ENCODE results near the gene SNRNP27. TPM values are rescaled to one million over a fixed set of nuclear protein-coding genes. Genes with fewer than 3 reads are reported as not detected.

The SNRNP27 gene
- total and polyA plus RNA-seq, 3 donors from 2014 or later = 43.8 to 78.3 (median 77.1) TPM

GRCh38 chr2:69911985-69912563, 18.3 kb downstream of the SNRNP27 start:
- intact Hi-C loops (cut with DNase I; ENCODE audit: low total_unique reads) = loop anchor here (5.0 to 10.0 kb wide), 2 partner anchors 173 to 230 kb away; partner anchors contain the start of gene PCBP1
- peak; percentile 54 to 59 (median 57) for TF ChIP-seq CTCF (IDR thresholded peaks at IDR 0.05)
- no peak for TF ChIP-seq POLR2A (IDR thresholded peaks at IDR 0.05)
- DNase-seq = no peak
- Histone ChIP-seq H3K36me3 (ENCODE audit: low read depth, missing control alignments) (no peaks in the 10 kb centered on the region), H3K27ac (peak overlapping the region; percentile 14 to 21), H3K9me3 (no peaks in the 10 kb centered on the region), H3K4me3 (no peak overlapping the region), H3K27me3 (no peaks in the 10 kb centered on the region), H3K4me1 (peaks cover 8% of the 10 kb centered on the region)
- 24 to 27% methylated on average over 2 of the region's 2 CpGs for WGBS, 2 donors

GRCh38 chr2:69914164-69914949, 20.6 kb downstream of the SNRNP27 start:
- TF ChIP-seq CTCF (IDR thresholded peaks at IDR 0.05) (peak in 1 of 3 experiments; percentile 22), POLR2A (IDR thresholded peaks at IDR 0.05) (peak; percentile 96)
- Histone ChIP-seq H3K4me1 (peaks cover 8% of the 10 kb centered on the region), H3K4me3 (peak overlapping the region; percentile 62 to 90), H3K27ac (peak overlapping the region; percentile 91 to 95), H3K9me3 (no peaks in the 10 kb centered on the region), H3K27me3 (no peaks in the 10 kb centered on the region), H3K36me3 (ENCODE audit: low read depth, missing control alignments) (no peaks in the 10 kb centered on the region)
- intact Hi-C loops (cut with DNase I; ENCODE audit: low total_unique reads) = loop anchor here (5.0 to 10.0 kb wide), 2 partner anchors 170 to 228 kb away; partner anchors contain the start of gene PCBP1
- peak; percentile 100 for DNase-seq
- 0 to 1% methylated on average over 17 to 50 of the region's 56 CpGs for WGBS, 2 donors

- peak; percentile 45 for DNase-seq
- intact Hi-C loops (cut with DNase I; ENCODE audit: low total_unique reads) = loop anchor here (5.0 to 10.0 kb wide), 2 partner anchors 170 to 227 kb away; partner anchors contain the start of gene PCBP1
- Histone ChIP-seq H3K9me3 (no peaks in the 10 kb centered on the region), H3K27ac (peak within 1 kb of the TSS; percentile 91 to 95), H3K4me1 (peaks cover 8% of the 10 kb centered on the region), H3K4me3 (peak within 1 kb of the TSS; percentile 89 to 90), H3K27me3 (no peaks in the 10 kb centered on the region), H3K36me3 (ENCODE audit: low read depth, missing control alignments) (no peaks in the 10 kb centered on the region)
- TF ChIP-seq POLR2A (IDR thresholded peaks at IDR 0.05) (peak; percentile 92), CTCF (IDR thresholded peaks at IDR 0.05) (peak in 1 of 3 experiments; percentile 15)
- WGBS, 2 donors = 0 to 1% methylated on average over 19 to 61 of the region's 81 CpGs
These were observed 21.5 kb downstream of the SNRNP27 start, which contains the start of gene MXD1 for GRCh38 chr2:69914950-69915945. MXD1 (plus strand) TSS chr2:69915109; CDS start chr2:69915331, 222 bp downstream.

- Histone ChIP-seq H3K27ac (no peak overlapping the region), H3K4me3 (peak overlapping the region in 1 of 2 donors; percentile 89), H3K36me3 (ENCODE audit: low read depth, missing control alignments) (no peaks in the 10 kb centered on the region), H3K27me3 (no peaks in the 10 kb centered on the region), H3K9me3 (no peaks in the 10 kb centered on the region), H3K4me1 (peaks cover 8% of the 10 kb centered on the region)
- TF ChIP-seq CTCF (IDR thresholded peaks at IDR 0.05) (no peak), POLR2A (IDR thresholded peaks at IDR 0.05) (no peak)
- DNase-seq = no peak
- 39 to 49% methylated on average over 2 of the region's 2 CpGs for WGBS, 2 donors
- intact Hi-C loops (cut with DNase I; ENCODE audit: low total_unique reads) = loop anchor here (10.0 kb wide), 1 partner anchor 169 kb away; the partner anchor contains the start of gene PCBP1
These were observed 22.4 kb downstream of the SNRNP27 start for GRCh38 chr2:69916106-69916505.
